Activated T-cell treated with anti-CD3 and anti-CD28 coated beads, Interleukin-2, amount 50 U/mL, for 4 hours (primary cell): ENCODE measurements around the gene LRRC8D. TPM values are rescaled to one million over a fixed set of nuclear protein-coding genes. Genes with fewer than 3 reads are reported as not detected.
A peak's percentile ranks its signal among the peaks of the same experiment; 100 is the strongest.

Experiments used
- ATAC-seq, 2 donors: fragments of 200-7000 bp; cut with Tn5 transposase; one replicate each; pipeline ENCODE4 v1.10.0; 2021
- DNase-seq: peaks from one replicate; pipeline ENCODE4 v3.0.0-alpha.2; 2020
- H3K27me3 Mint-ChIP-seq: one replicate; pipeline ENCODE4 v1.8.0; 2021; ENCODE audit warnings: low read depth, mixed read lengths
- H3K36me3 Mint-ChIP-seq: one replicate; pipeline ENCODE4 v1.8.0; 2022; ENCODE audit warnings: mixed read lengths; ENCODE audit not compliant: insufficient read depth
- H3K4me1 Mint-ChIP-seq: one replicate; pipeline ENCODE4 v1.8.0; 2021; ENCODE audit warnings: low read depth, mixed read lengths
- H3K4me3 Mint-ChIP-seq: one replicate; pipeline ENCODE4 v1.8.0; 2021; ENCODE audit warnings: mild to moderate bottlenecking, moderate library complexity, mixed read lengths
- H3K9me3 Mint-ChIP-seq: one replicate; pipeline ENCODE4 v1.8.0; 2021; ENCODE audit warnings: mixed read lengths
- total RNA-seq, 3 donors: library from RNA; stranded (reverse); gene quantifications; one replicate each; pipeline ENCODE4 v1.2.1, GENCODE V29; 2021

The LRRC8D gene
- total RNA-seq, 3 donors from 2014 or later = 42.1 to 56.7 (median 48.0) TPM

DNA sequence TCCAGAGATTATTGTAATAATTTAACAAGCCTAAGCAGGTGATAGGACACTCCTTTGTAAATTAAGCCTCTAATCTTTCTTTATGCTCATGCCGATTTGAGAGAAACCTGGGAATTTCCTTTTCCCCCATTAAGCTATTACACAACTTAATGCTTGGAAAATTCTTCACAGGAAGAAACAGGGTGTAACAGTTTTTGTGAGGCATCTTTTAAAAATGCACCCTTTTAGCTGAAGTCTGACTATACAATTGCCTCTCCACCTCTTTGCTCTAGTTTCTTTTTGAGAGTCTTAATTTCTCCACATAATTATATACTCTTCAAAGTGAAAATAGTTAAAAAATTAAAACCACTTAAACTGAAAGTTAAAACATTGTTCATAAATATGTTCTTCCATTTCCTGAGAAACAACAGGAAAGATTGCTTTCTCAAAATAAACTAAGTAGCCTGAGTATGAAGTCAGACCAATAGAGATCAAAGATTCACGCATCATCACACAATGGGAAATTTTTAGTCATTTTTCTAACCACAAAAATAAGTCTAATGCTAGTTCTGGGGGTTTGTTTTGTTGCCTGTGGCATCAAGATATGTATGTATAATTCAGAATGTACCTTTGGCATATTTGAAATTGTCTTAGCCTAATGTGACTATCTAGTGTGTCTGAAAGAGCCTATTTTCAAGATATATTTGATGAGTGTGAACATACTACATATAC is 34.7 kb downstream of the LRRC8D start:
- Mint-ChIP-seq H3K27me3 (no peaks in the 10 kb centered on the region), H3K4me3 (no peak overlapping the region), H3K36me3 (peaks cover 18% of the 10 kb centered on the region), H3K9me3 (no peaks in the 10 kb centered on the region), H3K4me1 (peaks cover 17% of the 10 kb centered on the region)
- ATAC-seq = peak; percentile 87 to 90
- no peak for DNase-seq

DNA sequence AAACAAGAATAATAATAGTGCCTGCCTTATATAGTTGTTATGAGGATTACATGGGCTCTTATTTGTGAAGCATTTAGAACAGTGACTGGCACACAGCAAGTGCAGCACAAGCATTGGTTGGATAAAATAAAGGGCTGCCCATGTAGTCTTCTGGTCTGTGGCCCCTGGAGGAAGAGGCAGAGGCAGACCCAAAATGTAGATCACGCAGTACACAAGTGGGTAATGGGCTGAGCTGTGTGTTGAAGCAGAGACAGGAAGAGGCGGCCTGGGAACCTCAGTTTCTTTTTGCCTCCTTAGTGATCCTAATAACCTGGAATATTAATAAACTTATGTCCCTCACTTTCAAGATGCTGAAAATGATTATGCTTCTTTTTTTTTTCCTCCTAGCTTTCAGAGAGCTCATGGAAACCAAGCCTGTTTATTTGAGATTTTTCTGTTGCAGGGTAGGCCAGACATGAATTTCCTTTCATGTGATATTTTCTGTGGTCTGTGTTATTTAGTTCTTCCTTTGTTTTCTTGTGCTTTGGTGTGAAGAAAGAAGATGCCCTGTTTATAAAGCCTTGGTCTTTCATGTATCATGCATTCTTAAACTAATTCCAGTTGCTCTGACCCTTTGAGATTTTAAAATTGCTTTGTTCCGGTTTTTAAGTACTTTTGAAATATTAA is 42.5 kb downstream of the LRRC8D start:
- Mint-ChIP-seq H3K4me1 (peaks cover 51% of the 10 kb centered on the region), H3K4me3 (peak overlapping the region; percentile 24)
- no peak for ATAC-seq

DNA sequence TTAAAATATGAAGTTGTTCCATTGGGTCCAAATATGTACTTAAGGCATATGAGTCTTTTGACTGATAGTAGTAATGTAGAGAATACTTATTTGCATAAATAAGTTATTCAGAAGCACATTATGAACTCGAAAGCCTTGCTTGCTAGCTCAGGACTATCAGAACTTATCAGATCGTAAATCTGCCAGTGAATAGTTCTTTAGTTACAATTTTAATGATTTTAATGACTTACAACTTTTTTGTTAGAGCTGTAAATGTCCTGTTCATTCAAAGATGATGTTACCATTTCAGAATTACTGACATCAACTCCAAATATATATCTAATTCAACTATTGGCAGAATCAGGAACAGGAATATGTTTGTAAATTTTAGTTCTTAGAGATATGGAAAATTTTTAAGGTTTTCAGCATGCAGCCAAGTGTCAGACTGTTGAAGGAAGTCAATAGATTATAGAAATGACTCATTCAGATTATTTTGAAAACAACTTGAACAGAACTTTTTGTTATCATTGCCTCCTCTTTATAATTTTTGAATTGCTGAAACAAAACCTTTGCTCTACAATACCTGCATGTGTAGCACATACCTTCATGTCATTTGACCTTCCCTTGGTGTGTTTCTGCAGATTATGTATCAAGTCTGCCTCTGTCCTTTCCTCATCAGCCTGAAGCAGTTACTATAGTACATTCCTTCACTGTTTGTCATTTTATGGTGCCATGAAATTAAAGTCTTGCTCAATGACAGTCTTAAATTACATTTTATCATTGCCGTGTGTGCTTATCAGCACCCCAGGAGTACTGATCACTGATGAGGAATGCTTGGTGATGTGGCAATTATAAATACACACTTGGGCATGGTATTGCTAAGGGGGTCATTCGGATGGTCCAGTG is 44.9 kb downstream of the LRRC8D start:
- peaks cover 58% of the 10 kb centered on the region for H3K4me1 Mint-ChIP-seq
- no peak for ATAC-seq

More for the DNA sequence above, 42.5 kb downstream of the LRRC8D start:
- Mint-ChIP-seq H3K9me3 (no peaks in the 10 kb centered on the region), H3K27me3 (no peaks in the 10 kb centered on the region), H3K36me3 (peaks cover 49% of the 10 kb centered on the region)
- no peak for DNase-seq

DNA sequence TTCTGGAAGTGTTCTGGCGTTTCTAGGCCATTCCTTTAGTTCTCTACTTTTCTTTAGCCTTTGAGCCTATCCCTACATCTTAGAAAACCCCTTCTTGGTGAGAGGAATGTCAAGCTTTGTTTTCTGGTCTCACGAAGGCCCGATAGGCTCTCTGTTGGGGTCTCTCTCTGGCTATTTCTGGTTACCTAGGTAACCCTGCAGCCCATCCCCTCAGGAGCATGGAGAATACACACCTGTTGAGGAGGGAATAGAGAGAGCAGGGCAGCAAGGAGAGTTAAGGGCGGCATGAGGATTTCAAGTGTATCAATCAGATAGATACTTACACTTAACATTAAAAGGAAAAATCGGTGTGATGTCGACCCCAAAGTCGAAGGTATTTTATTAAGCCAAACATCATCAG is 45.7 kb downstream of the LRRC8D start:
- Mint-ChIP-seq H3K4me1 (peaks cover 61% of the 10 kb centered on the region), H3K9me3 (no peaks in the 10 kb centered on the region), H3K4me3 (no peak overlapping the region), H3K36me3 (peaks cover 47% of the 10 kb centered on the region), H3K27me3 (no peaks in the 10 kb centered on the region)
- ATAC-seq (no peak), DNase-seq (no peak)

More for the DNA sequence above, 44.9 kb downstream of the LRRC8D start:
- H3K9me3 Mint-ChIP-seq = no peaks in the 10 kb centered on the region
- DNase-seq = no peak
- H3K36me3 Mint-ChIP-seq = peaks cover 50% of the 10 kb centered on the region
- H3K27me3 Mint-ChIP-seq = no peaks in the 10 kb centered on the region
- peak overlapping the region; percentile 31 for H3K4me3 Mint-ChIP-seq

DNA sequence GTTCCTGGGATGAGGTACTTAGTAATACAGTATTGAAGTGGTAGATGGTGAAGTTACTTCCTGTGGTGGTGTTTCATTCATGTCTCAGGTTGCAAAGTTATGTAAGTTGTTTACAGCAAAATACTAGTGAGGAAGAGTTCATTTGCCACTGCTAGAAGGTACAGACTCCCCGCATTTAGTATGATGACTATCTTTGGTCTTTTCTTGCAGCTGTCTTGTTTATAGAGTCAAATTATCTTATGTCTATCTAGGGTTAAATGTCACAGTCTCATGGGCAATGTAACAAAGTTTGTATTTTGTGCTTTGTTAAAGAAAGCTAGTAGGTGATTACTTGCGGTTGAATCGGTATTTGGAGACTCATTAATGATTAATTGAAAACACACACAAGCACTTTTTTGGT is 50.2 kb downstream of the LRRC8D start:
- peaks cover 27% of the 10 kb centered on the region for H3K36me3 Mint-ChIP-seq
- no peaks in the 10 kb centered on the region for H3K9me3 Mint-ChIP-seq
- H3K4me3 Mint-ChIP-seq = no peak overlapping the region
- peaks cover 51% of the 10 kb centered on the region for H3K4me1 Mint-ChIP-seq
- no peak for DNase-seq
- ATAC-seq = no peak
- H3K27me3 Mint-ChIP-seq = no peaks in the 10 kb centered on the region

DNA sequence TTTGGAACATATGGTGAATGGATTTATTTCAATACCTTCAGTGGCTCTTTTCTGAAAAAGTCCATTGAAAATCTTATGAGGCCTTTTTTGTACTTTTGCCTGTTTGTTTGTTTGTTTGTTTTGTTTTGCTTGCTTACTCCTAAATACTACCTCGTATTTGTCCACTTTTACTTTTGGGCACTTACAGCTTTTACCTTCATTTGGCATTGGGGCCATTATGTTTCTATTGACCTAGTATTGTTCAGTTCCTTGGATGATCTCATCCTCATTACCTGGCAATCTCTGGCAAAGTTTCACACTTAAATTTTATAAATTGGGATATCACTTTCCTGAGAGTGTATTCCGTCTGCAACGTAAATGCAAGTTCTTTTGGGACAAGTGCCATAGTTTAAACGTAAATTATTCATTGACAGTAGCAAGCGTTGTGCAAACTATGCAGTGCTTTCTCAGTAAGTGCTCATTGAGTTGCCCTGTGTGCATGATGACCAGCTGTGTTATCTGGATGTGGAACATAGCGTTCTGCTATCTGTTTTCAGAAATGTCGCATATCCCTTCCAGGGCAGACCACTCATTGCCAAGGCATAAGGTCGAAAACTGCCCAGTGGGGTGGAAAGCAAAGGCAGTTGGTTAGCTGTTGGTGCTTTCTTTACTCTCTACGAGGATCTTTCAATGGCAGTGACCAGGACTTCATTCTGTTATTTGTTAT is 51.1 kb downstream of the LRRC8D start:
- no peak for DNase-seq
- ATAC-seq = no peak
- no peak overlapping the region for H3K4me3 Mint-ChIP-seq
- H3K9me3 Mint-ChIP-seq = no peaks in the 10 kb centered on the region
- H3K4me1 Mint-ChIP-seq = peaks cover 52% of the 10 kb centered on the region
- H3K27me3 Mint-ChIP-seq = no peaks in the 10 kb centered on the region
- H3K36me3 Mint-ChIP-seq = peaks cover 29% of the 10 kb centered on the region

DNA sequence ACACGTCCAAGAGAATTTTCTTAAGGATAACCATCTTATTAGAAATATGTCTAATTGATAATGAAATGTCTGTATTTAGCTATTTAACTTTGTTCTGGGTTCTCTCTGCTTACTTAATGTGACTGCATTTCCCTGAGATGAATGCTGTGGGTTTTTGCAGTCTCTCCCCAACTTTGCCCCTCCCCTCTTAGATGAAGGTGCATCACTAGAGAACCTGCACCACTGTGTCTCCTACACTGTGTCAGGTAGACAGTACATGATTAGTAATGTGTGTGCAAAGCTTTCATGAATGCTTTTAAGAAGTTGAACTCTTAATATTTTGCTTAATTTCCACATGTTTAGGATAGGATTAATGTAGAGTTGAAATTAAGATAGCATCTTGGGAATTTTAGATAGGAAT is 51.7 kb downstream of the LRRC8D start:
- Mint-ChIP-seq H3K4me1 (peaks cover 49% of the 10 kb centered on the region), H3K36me3 (peaks cover 24% of the 10 kb centered on the region), H3K27me3 (no peaks in the 10 kb centered on the region), H3K4me3 (no peak overlapping the region), H3K9me3 (no peaks in the 10 kb centered on the region)
- no peak for ATAC-seq
- DNase-seq = no peak

DNA sequence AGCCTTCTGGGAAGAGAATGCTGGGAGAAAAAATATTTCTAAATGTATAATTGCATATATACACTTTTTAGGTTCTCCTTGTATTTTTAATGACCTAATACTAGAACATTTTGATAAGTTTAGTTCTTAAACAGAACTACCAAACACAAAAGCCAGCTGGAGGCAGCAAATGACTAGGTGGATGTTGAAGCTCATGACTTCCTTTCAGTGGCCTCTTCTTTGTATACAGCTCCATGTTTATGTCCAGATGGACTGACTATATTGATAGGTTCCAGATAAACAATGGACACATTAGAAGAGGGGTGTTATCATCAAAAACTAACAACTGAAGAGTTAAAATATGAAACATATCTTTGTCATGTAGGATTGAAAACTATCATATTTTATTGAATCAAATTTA is 52.5 kb downstream of the LRRC8D start:
- peaks cover 52% of the 10 kb centered on the region for H3K4me1 Mint-ChIP-seq
- no peaks in the 10 kb centered on the region for H3K27me3 Mint-ChIP-seq
- peaks cover 23% of the 10 kb centered on the region for H3K36me3 Mint-ChIP-seq
- H3K9me3 Mint-ChIP-seq = no peaks in the 10 kb centered on the region
- H3K4me3 Mint-ChIP-seq = no peak overlapping the region
- no peak for ATAC-seq
- DNase-seq = no peak

DNA sequence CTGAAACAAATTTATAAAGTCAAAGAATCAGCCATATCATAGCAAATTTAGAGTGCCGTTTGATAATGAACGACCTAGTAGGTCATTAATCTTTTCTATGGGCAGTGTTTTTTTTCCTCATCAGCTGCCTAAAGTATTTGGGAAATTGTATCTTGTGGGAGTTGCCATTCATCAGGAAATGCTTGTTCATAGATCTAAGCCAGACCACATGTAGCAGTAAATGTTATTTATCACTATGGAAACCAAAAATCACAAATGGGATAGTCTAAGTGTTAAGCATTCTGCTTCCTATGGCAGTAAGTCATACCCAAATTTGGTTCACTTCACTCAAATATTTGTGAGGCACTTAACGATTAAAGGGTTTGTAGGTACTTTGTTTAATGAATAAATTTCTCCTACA is 52.9 kb downstream of the LRRC8D start:
- H3K9me3 Mint-ChIP-seq = no peaks in the 10 kb centered on the region
- ATAC-seq = no peak
- peaks cover 21% of the 10 kb centered on the region for H3K36me3 Mint-ChIP-seq

DNA sequence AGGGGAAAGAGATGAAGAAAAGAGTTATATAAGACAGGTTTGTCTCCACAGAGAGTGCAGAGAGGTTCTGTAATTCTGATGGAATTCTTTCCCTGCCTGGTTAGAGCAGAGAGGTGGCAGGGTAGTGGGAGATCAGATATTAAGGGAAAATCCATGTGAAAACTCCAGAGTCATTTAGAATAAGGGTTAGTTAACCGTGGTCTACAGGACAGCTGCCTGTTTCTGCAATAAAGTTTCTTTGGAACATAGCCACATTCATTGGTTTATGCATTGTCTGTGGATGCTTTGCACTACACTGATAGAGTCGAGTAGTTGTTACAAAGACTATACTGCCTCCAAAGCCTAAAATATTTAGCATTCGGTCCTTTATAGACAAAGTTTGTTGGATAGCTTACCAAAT is 55.6 kb downstream of the LRRC8D start:
- ATAC-seq (no peak), DNase-seq (no peak)
- no peak overlapping the region for H3K4me3 Mint-ChIP-seq
- H3K27me3 Mint-ChIP-seq = no peaks in the 10 kb centered on the region
- peaks cover 24% of the 10 kb centered on the region for H3K36me3 Mint-ChIP-seq
- H3K9me3 Mint-ChIP-seq = peaks cover 6% of the 10 kb centered on the region
- peaks cover 43% of the 10 kb centered on the region for H3K4me1 Mint-ChIP-seq

More for the DNA sequence above, 52.9 kb downstream of the LRRC8D start:
- H3K4me1 Mint-ChIP-seq = peaks cover 54% of the 10 kb centered on the region
- no peaks in the 10 kb centered on the region for H3K27me3 Mint-ChIP-seq
- no peak for DNase-seq
- no peak overlapping the region for H3K4me3 Mint-ChIP-seq

DNA sequence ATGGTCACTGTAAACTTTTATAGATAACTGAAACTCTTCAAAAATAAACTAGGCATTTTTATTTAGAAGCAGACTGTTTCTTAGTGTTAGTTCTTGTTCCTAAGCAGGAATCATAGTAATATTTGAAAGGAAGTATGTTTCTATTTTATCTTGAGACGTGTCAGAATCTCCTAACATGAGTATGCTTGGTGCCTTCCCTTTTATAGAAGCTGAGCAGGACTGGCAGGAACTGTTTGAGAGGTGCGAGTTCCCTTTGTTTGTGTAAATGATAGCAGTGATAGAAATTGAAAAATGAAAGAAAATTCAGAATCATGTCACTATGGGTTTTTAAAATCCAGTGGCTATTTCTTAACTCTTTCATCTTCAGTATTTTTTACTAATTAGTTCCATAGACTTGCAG is 56.9 kb downstream of the LRRC8D start:
- peaks cover 6% of the 10 kb centered on the region for H3K9me3 Mint-ChIP-seq
- H3K27me3 Mint-ChIP-seq = no peaks in the 10 kb centered on the region
- no peak overlapping the region for H3K4me3 Mint-ChIP-seq
- DNase-seq = no peak
- peaks cover 37% of the 10 kb centered on the region for H3K36me3 Mint-ChIP-seq
- peaks cover 40% of the 10 kb centered on the region for H3K4me1 Mint-ChIP-seq
- ATAC-seq = no peak

DNA sequence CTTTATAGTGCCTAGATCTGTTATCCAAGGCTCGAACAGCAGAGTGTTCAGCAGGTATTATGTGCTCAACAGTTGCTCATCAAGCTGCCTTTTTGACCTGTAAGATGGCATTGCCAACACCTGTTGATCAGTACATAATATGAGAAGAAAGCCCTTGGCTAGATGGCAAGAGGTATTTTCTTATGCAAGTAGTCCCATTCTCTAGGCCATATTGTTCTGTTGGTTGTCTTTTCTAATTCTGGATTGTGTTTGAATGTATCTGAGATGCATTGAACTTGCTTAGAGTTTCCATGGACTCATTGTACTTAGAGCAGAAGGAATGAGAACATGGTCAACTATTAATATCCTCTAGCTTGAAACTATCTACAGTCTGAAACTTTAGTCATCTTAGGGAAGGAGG is 57.4 kb downstream of the LRRC8D start:
- peaks cover 6% of the 10 kb centered on the region for H3K9me3 Mint-ChIP-seq
- no peaks in the 10 kb centered on the region for H3K27me3 Mint-ChIP-seq
- no peak overlapping the region for H3K4me3 Mint-ChIP-seq
- DNase-seq = no peak
- no peak for ATAC-seq
- H3K4me1 Mint-ChIP-seq = peaks cover 41% of the 10 kb centered on the region
- peaks cover 39% of the 10 kb centered on the region for H3K36me3 Mint-ChIP-seq

DNA sequence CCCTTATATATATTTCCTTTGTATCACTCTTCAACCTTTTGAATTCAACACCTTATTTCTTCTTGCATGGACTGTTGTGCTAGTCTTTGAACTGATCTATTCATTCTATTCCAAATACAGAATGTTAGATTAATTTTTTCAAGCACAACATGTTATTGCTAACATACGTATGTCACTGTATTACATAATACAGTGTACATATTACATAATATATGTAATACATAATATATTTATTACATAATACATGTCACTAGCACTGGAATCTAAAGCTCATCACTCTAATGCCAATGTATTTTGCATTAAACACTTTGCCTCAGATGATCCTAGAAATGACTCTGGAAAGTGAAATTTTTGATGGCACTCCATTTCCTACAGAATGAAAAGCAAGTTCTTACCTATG is 59.8 kb downstream of the LRRC8D start:
- H3K27me3 Mint-ChIP-seq = no peaks in the 10 kb centered on the region
- DNase-seq = no peak
- peaks cover 6% of the 10 kb centered on the region for H3K9me3 Mint-ChIP-seq
- ATAC-seq = no peak
- H3K4me3 Mint-ChIP-seq = no peak overlapping the region
- peaks cover 38% of the 10 kb centered on the region for H3K4me1 Mint-ChIP-seq
- H3K36me3 Mint-ChIP-seq = peaks cover 43% of the 10 kb centered on the region
